GM19043 (cell line): ENCODE measurements around the gene DPEP2.
"Not testable (repeated sequence)": the region's sequence is repeated elsewhere in the genome, so short reads cannot be mapped to it uniquely, and the experiment has no call there.

Source experiments
- ATAC-seq: cut with Tn5 transposase; IDR thresholded peaks from one replicate; pipeline ENCODE4 v1.9.1; 2021; ENCODE audit warnings: low read depth; ENCODE audit not compliant: unreplicated experiment

DPEP2 gene

DNA sequence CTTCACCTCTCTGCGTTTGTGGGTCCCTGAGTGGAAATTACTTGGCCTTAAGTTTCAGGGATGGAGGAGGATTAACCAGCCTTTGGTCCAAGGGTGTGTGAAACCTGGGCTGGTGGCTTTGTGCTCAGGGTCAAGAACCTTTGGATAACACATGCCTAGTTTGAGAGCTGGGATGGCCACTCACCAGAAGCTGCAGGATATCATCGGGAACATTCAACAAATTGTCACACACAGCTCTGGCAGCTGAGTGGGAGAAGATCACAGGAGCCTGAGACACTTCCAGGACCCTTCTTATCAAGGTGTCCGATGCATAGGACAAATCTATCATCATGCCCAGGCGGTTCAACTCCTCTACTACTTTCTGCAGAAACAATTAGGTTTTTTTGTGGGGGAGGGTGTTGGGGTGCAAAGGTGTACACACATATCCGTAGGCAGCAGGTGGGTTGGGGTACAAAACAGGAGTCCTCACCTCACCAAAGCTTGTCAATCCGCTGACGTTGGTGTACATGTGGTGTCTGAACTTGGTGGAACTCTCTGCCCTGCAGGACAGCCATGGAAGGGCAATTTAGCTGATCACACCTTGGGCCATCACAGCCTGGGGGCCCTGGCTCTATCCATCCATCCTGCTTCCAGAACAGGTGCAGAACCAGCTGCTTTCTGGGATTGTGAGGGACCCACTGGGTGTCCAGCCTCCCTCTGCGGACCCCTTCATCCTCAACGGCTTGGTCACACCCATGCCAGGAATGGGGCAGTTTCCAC, 21.6 kb downstream of the DPEP2 start:
- ATAC-seq, result no peak

DNA sequence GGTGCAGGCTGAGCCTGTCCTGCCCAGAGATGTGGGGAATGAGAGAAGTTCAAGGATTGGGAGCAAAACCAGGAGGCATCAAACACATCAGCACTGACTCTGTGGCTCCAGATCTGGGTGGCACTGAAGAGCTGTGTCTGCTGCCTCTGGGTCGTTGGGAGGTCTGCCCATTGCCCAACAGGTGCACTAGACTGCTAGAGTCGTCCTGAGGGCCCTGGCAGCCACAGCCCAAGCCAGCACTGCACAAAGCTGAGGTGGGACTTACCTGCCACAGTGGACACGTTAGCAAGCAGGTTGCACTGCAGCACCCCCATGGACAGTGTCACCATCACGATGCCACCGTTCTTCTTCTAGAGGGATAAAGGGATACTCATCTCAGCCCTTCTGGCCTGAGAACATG, 22.3 kb downstream of the DPEP2 start:
- ATAC-seq, result no peak

DNA sequence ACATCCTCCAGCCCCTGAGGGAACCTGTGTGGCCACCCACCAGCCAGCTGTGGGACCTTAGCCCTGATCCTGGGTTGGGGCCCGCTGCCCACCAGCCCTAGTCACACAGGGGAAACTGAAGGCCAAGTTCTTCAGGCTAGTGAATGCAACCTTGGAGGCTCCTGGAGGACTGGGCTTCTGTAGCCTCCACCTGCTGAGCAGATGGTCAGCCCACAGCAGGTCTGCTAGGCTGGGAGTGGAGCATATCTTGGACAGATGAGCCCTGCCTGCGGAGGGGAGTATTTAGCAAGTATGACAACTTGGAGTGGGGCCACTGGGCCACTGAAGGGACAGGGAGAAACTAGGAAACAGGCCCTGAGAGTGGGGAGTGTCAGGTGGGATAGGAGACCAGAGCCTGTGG, 23.1 kb downstream of the DPEP2 start:
- no peak for ATAC-seq

DNA sequence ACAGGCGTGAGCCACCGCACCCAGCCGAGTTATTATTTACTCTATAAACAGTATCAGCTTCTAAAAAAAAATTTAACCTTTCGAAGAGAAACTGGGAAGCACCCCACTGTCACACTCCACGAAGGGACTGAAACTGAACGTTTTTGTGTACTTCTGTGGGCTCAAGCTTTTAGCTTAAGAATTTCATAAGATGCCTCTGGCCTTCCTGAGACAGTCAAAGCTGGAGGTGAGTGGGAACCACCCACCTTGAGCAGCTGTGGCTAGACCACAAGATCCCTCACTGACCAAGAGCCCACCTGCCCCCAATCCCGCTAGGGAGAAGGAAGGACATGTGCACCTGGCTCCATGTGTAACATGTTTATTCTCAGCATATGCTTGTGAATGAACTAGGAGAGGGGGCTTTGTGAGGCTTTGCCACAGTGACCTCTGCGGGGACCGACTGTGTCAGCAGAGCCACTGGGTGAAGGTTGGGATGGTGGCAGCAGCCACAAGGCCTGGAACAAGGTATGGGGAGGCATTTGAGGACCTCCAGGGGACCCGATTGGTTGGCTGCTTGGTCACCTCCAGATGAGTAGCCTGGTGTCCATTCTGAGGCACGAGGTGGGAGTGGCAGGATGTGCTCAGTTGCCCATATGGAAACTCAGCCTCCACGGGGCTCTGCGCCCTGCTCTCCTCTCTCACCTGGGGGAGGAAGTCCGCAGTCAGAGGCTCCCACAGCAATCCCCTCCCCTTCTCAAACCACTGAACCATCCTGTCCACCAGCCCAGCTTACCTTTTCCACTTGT, 23.8 kb downstream of the DPEP2 start:
- no peak for ATAC-seq

DNA sequence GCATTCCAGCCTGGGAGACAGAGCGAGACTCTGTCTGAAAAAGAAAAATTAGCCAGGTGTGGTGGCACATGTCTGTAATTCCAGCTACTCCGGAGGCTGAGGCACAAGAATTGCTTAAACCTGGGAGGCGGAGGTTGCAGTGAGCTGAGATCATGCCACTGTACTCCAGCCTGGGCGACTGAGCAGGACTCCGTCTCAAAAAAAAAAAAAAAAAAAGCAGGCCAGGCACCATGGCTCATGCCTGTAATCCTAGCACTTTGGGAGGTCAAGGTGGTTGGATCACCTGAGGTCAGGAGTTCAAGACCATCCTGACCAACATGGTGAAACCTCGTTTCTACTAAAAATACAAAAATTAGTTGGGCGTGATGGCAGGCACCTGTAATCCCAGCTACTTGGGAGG, 27.0 kb downstream of the DPEP2 start:
- not testable (repeated sequence) for ATAC-seq

DNA sequence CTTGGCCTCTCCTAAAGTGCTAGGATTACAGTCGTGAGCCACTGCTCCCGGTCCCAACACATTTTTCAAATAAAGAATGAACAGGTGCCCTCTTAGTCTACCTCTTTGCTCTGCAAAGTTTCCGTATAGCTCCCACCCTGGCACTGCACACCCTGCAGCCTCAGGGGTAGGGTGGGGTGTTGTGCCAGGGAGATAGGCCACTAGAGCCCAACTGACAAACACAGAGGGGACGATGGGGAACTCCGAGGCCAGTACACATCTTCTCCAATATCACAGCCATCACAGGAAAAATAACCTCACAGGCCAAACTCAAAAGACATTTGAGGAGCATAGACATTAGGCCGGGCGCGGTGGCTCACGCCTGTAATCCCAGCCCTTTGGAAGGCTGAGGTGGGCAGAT, 28.2 kb downstream of the DPEP2 start:
- no peak for ATAC-seq

DNA sequence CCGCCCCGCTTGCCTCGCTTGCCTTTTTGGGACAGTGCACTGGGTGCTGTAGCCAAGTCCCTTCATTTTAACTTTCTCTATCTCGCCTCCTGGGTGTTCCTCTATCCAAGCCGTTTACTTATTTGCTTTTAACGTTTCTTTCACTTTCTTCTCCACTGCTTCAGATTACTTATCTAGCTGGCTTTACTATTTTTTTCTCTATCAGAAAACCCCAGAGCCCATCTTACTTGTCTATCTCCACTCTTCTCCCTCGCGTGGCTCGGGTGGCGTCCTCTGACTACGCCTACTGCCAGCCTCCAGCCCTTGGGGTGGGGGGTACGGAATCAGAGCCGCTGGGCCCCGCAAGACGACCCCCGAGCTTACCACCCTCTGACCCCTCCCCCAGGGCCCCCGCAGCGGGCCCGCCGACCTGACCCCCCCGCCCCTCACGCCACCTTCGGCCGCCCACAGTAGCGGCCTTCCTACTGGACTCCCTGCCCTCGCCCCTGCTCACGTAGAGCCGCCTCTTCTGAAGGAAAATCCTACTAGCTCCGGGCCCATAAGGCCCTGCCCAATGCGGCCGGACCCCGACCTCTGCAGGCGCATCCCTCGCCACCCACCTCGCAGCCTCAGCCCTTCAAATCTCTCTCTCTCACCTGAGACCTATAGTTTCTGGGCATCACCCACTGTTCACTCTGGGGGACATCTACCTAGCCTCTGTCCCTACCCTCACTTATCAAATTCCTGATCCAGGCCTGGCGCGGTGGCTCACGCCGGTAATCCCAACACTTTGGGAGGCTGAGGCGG, 29.8 kb downstream of the DPEP2 start:
- no peak for ATAC-seq

DNA sequence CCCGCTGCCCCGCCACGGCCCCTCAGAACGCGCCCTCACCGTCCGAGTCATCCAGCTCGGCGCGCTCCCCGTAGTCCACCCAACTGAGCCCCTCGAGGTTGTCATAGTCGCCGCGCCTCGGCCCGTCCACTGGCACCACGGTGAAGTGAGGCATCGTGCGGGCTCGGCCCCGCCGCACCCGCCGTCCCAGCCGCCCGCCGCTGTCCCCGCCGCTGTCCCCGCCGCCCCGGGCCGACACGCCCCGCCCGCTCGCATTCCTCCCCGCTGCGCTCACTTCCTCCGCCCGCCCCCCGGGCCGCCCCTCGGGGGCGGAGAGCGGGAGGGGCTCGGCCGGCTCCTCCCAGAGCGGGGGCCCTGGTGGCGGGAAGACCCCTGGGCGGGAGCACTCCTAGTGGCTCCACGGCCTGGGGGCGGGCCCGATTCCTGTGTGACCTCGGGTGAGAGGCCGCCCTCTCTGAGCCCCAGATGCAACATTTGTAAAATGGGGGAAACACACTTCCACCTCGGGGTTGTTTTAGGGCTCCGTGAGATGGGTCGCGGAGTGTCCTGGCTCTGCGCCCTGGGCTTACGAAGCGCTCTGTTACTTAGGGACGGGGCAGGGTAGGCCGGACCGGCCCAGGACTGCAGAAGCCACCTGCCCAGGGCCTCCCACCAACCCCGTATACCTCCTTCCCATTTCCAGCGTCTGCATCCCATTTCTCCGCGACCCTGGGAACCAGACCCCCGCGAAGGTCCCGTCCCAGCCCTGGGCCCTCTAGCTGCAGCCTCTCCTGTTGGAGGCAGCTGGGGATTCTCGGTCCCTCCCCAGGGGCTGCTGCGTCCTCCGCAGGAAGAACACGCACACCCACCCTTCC, 30.7 kb downstream of the DPEP2 start, which contains the start of gene SLC12A4:
Gene SLC12A4 (minus strand): TSS at position 238 of the 854 bp plus-strand sequence. CDS start 84 bp downstream, at position 154.
- peak; percentile 76 for ATAC-seq

DNA sequence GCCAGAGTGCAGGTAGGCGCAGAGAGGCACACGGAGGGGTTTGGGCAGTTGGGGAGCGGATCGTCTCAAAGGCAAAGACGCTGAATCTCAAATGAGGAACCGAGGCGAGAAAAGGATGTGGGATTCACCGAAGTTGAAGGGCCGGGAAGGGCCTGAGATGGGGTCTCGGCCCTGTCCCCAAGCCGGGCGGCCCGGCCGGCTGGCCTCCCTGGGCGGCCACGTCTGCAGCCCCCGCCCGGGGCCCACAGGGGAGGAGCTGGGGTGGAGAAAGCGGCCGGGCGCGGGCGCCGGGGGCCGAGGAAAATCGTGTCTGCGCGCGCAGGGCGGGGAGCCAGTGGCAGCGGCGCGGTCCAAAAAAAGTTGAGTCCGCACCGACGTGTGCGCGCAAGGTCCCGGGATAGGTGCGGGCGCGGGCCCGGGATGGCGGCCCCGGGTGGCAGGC, 31.3 kb downstream of the DPEP2 start:
- no peak for ATAC-seq

DNA sequence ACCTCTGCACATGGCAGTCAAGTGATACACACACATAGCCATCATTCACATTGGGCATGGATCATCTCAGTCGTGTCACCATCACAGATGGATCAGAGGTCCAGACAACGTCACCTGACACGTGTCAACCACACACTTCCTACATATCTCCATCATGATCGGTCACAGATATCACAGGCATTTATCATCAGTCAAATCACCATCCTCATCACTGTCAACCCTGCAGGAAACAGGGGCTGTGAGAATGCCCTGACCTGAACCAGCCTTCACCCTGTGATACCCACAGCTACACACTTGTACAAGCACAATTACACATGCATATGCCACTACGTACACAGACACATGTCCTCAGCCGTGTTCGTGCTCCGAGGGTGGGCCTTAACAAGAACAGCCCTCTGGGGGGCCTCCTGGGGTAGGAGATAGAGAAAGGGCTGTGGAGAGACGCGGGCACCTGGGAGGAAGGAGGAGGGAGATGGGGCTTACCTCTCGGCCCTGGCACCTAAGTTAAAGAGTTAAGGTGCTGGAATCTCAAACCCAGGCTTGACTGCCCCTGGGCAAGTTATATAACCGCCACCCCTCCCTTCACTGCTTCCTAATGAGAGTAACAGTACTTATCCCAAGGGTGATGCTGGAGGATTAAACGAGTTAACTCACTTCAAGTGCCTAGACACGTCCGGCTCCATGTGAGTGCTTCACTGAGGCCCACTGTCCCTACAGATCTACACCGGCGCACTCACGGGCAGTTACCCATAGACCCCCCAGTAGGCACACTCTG, 31.9 kb downstream of the DPEP2 start:
- ATAC-seq, result no peak

DNA sequence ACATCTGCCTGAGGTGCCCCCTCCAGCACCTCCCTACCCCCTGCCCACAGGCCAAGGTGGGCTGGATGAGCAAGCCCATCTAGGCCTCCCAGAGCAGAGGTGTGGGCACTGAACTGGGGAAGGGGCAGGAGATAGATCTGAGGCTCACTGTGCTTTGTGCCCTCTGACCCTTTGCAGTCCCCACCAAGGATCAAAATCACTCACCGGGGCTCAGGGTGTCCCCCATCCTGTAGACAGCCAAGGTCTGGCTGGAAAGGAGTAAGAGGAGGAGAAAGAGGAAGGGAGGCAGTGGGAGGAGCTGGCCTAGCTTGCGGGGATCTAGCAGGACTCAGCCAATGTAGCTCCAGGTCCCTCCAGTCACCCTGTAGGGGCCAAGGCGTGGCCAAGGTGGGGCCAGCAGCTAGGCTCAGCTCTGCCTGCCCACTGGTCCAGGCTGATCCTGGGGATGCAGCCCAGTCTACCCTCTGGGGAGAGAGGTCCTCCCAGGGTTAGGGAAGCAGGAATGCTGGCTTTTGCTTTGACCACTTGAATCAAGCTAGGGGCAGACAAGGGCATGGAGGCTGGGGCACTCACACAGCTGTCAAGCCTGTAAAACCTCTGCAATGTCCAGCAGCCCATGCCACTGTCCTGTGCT, 32.6 kb downstream of the DPEP2 start:
- no peak for ATAC-seq

DNA sequence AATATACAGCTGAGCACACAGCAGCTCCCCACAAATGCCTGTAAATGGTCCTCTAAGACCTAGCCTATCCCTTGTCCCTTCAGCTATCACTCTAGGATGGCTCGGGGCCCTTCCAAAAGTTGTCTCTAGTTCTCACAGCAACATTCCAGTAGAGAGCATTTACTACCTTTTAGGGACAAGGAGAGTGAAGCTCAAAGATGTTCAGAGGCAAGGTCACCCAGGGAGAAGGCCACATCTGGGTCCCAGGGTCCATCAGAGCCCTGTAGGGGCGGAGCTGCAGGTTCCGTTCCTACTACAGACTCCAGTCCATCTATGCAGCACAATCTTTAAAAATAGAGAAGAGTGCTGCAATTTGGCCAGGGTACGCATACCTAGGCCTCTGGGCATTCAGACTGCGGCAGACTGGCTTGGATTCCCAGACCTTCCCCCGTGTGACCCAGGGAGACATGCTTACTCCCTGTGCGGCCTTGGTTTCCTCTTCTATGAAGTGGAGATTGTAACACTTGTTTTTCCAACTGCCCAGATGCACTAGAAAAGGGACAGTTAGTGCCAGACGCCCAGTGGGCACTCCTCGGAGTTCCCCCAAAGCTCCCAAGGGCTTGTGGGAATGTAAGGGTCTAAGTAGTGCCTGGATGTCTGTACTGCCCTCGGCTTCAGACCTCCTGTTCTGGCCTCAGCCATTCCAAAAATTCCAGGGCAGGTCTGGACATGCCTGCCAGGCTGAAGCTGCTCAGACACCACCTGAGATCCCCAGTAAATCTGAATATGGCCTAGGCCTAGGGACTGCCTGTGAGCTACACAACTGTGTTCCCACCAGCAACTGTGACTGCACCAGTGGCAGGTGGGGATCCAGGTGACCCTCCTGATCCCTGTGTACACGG, 33.4 kb downstream of the DPEP2 start:
- no peak for ATAC-seq

DNA sequence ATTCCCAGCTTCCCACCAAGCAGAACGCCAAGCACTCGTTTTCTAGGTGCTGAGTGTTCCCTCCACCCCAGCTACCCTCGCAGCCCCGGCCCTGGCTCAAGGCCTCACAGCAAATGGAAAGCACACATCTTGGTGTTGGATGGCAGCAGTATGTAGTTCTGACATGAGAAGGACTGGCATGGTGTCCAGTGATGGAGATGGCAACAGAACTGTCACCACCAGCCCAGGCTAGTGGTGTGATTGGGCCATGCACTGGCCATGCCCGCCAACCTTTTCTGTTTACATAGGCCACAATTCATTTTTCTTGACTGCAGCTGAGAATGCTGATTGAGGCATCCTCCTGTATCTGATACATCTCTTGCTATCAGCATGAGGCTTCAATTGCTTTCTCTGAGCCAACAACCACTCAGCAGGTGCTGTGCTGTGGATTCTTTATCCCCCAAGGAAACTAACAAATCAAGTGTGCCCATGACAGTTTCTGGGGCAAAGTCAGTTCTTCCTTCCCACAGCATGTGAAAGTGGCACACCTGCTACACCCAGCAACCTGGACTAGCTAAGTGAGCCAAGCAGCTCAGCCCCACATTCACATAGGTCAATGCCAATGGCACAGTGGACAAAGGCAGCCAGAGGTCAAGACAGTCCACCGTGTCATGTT, 34.7 kb downstream of the DPEP2 start:
- ATAC-seq, result no peak

DNA sequence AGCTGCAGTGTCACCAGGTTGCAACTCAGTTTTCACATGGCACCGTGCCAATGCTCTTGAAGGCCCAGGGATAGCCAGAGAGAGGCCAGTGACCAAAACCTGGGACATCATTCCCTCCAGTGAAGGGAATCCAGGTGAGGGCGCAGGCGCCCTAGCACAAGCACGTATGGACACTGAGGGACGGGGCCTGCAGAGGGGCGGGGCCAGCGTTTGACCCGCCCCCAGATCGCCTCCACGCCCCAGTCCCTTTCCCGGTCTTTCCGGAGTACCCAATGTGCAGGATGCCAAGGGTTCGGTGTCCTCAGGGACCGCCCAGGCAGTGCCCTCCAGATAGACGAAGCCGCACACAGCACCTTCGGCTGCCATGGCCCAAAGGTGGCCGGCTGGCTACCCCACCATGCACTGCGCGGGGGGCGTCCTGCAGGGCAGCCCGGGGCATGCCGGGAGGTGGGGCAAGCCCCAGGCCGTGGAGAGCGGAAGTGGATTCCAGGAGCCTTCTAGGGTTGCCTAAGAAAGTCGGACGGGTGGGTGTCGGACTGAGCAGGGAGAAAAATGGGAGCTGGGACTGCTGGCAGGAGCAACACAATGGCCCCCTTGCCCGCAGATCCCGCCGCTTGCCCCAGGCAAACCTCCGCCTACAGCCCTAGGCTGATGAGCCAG, 35.5 kb downstream of the DPEP2 start:
- ATAC-seq, result no peak

DNA sequence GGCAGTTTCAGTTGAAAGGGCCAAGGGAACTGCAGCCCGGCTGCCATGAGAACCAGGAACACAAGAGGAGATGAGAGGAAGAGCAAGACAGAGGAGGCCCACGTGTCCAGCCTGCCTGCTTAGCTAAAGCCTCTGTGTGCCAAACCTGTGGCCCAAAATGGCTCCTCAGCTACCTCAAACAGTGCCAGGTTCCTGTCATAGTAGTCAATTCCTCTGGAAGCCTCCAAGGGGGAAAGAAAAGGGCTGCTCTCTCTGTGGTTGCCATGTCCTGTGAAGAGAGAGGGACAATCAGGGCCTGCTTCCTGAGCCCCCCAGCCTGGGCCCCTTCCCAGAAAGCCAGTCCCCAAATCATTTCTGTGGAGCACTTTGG, 36.0 kb downstream of the DPEP2 start:
- ATAC-seq, result no peak

DNA sequence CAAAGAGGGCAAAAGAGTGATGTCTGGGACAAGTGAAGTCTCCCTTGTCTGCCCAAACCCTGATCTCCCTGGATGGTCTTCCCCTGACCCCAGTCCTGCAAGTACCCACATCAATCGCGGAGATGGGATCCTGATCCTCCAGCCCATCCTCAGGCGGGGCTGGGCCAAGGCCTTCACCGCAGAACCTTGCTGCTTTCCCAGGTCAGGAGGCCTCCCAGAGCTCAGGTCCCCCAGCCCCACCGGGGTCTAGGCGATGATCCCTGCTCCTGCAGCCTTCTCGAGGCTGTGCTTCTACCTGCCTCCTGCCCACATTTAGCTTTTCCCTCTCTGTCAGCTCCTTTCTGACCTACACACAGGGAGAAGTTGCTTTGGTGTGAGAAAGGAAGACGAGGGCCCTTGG, 37.1 kb downstream of the DPEP2 start:
- ATAC-seq, result no peak

DNA sequence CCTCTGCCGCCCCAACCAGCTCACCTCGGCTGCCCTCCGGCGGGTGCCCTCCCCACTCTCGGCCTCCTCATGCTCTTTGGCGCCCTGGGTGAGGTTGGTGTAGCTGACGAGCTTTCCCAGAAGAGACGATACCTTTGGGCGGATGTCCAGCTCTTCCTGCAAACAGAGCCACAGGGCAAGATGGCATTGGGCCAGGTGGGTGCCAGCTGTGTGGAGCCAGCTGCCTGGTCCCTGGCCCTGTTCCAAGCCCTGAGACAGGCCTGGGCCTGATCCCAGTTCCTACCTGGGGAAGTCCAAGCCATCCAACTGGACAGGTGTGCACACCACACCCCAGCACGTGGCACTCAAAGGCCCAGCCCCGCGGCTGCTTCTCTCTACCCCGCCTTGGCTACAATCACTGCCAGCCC, 37.7 kb downstream of the DPEP2 start:
- no peak for ATAC-seq
